HG03139 (cell line): ENCODE data around the gene FBXW7.

Source experiments
- ATAC-seq: cut with Tn5 transposase; IDR thresholded peaks from one replicate; pipeline ENCODE4 v1.9.1; 2021; ENCODE audit not compliant: unreplicated experiment

The FBXW7 gene

GRCh38 chr4:152380185-152380584 lies 155.7 kb downstream of the FBXW7 start:
- ATAC-seq: no peak

GRCh38 chr4:152374606-152375285 lies 161.1 kb downstream of the FBXW7 start:
- ATAC-seq: no peak

- ATAC-seq: no peak
Observed at GRCh38 chr4:152374153-152374552, 161.7 kb downstream of the FBXW7 start.

GRCh38 chr4:152372444-152372843 lies 163.4 kb downstream of the FBXW7 start:
- no peak for ATAC-seq

GRCh38 chr4:152369902-152370295 lies 166.0 kb downstream of the FBXW7 start:
- ATAC-seq: no peak

- ATAC-seq: no peak
Observed at GRCh38 chr4:152369203-152369901, 166.5 kb downstream of the FBXW7 start.

GRCh38 chr4:152368001-152368400 lies 167.9 kb downstream of the FBXW7 start:
- no peak for ATAC-seq

GRCh38 chr4:152364883-152365282 lies 171.0 kb downstream of the FBXW7 start:
- ATAC-seq: no peak

GRCh38 chr4:152364383-152364782 lies 171.5 kb downstream of the FBXW7 start:
- ATAC-seq: no peak

- ATAC-seq: no peak
Observed at GRCh38 chr4:152363904-152364303, 172.0 kb downstream of the FBXW7 start.

GRCh38 chr4:152363086-152363485 lies 172.8 kb downstream of the FBXW7 start:
- ATAC-seq: no peak

GRCh38 chr4:152360045-152360410 lies 175.9 kb downstream of the FBXW7 start:
- no peak for ATAC-seq

GRCh38 chr4:152359208-152360044 lies 176.5 kb downstream of the FBXW7 start:
- no peak for ATAC-seq

GRCh38 chr4:152357206-152357605 lies 178.7 kb downstream of the FBXW7 start:
- ATAC-seq: no peak

GRCh38 chr4:152356428-152357034 lies 179.4 kb downstream of the FBXW7 start:
- ATAC-seq: no peak

GRCh38 chr4:152352622-152353116 lies 183.2 kb downstream of the FBXW7 start:
- peak; percentile 74 for ATAC-seq

- no peak for ATAC-seq
Observed at GRCh38 chr4:152352215-152352614, 183.7 kb downstream of the FBXW7 start.

- ATAC-seq: no peak
Observed at GRCh38 chr4:152351080-152351479, 184.8 kb downstream of the FBXW7 start.

- ATAC-seq: no peak
Observed at GRCh38 chr4:152348670-152349069, 187.2 kb downstream of the FBXW7 start.

GRCh38 chr4:152346979-152347378 lies 188.9 kb downstream of the FBXW7 start:
- ATAC-seq: no peak

- ATAC-seq: no peak
Observed at GRCh38 chr4:152346526-152346925, 189.4 kb downstream of the FBXW7 start.
